OCI-LY3 (cell line): ENCODE measurements around the gene SENP1.

ENCODE experiments used
- CTCF ChIP-seq: fragments of 200-600, 300-600 bp; sonication (generic); IDR thresholded peaks from 2 replicates; pipeline ENCODE4 v1.5.1; 2014; ENCODE audit warnings: antibody characterized with exemption, low read length, low read depth
- EZH2phosphoT487 ChIP-seq: fragments of 200-600 bp; shearing (Covaris generic); IDR thresholded peaks from 2 replicates; pipeline ENCODE4 v1.6.1; 2018; ENCODE audit warnings: antibody characterized with exemption, mixed run types, low read depth

DNA sequence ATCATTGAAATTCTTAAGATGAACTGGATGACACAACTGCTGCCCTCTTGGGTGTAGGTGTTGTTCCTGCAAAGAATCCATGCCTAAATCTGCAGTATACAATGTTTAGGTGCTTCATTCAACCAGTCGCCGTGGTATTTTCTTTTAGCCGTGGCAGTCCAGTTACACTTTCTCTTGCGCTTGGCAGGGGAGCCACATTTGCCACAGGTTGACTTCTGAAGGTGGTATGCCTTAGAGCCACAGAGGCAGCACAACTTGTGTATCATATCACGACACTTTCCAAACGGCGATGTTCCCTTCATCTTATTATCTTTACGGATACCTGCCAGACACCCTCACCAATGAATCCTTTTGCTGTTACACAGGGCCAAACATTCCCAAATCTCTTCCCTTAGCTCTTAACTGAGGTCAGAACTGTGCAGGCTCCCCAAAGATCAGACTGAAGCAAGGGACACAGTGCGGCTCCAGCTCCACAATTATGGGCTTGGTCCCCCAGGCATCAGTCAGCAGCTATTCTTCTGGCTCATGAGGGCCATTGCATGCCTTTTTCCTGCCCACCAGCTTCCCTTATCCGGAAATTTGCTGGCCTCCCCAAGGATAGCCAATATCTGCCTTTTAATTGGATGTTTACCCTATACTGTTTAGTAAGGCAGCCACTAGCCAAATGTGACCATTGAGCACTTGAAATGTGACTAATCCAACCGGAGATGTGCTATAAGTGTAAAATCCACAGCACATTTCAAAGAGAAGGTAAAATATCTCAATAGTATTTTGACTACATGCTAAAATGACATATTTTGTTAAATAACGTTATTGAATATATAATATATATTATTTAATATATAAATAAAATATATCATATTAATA, 50.7 kb downstream of the SENP1 start:
- no peak for TF ChIP-seq CTCF
- no peak for TF ChIP-seq EZH2phosphoT487
